B cell (primary cell): Measurements from ENCODE around the gene MFAP5.

ENCODE experiments used
- EZH2 ChIP-seq: IDR thresholded peaks from 2 replicates; pipeline ENCODE4 v1.6.1; 2012; ENCODE audit warnings: borderline replicate concordance, low read depth, mild to moderate bottlenecking, moderate library complexity, low read length; ENCODE audit not compliant: insufficient read depth, poor library complexity, severe bottlenecking
- TF ChIP-seq, protein P1 (sequence below): fragments of 200-600 bp; IDR thresholded peaks from one replicate; pipeline ENCODE4 v1.8.0; 2022; ENCODE audit warnings: antibody characterized with exemption, mild to moderate bottlenecking

DNA sequence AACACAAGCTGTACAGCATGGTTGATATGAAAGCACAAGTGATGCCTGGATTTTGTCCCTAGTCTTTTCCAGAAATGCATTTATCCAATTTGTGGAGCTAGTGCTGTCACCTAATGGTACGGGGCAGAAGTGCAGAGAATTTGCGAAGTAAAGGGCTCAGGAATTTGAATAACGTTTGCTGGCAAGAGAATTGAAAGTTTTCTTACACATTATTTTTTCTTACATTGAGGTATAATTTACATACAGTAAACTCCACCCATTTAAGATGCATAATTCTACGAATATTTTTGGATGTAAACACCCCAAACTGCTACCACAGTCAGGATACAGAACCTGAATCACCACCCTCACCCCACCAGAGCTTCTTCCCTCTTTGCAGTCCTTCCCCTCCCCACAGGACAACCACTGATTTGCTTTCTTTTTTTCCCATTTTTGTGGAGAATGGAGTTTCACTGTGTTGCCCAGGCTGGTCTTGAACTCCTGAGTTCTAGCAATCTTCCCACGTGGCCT lies 53.5 kb downstream of the MFAP5 start:
- TF ChIP-seq, protein P1, sequence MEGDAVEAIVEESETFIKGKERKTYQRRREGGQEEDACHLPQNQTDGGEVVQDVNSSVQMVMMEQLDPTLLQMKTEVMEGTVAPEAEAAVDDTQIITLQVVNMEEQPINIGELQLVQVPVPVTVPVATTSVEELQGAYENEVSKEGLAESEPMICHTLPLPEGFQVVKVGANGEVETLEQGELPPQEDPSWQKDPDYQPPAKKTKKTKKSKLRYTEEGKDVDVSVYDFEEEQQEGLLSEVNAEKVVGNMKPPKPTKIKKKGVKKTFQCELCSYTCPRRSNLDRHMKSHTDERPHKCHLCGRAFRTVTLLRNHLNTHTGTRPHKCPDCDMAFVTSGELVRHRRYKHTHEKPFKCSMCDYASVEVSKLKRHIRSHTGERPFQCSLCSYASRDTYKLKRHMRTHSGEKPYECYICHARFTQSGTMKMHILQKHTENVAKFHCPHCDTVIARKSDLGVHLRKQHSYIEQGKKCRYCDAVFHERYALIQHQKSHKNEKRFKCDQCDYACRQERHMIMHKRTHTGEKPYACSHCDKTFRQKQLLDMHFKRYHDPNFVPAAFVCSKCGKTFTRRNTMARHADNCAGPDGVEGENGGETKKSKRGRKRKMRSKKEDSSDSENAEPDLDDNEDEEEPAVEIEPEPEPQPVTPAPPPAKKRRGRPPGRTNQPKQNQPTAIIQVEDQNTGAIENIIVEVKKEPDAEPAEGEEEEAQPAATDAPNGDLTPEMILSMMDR: peak; percentile 50
- no peak for TF ChIP-seq EZH2
